T-helper 2 cell (primary cell): ENCODE measurements around the gene MB21D2.

Experiments
- DNase-seq, 5 experiments: peaks; one replicate each; pipeline versions ENCODE4 v3.0.0 to v3.0.0-alpha.2; 2012 to 2022

Gene MB21D2

GRCh38 chr3:192831801-192832347, 85.8 kb downstream of the MB21D2 start:
- peak in 1 of 5 experiments; percentile 14 for DNase-seq

- peak in 2 of 5 experiments; percentile 9 to 27 for DNase-seq
Observed at GRCh38 chr3:192831111-192831644, 86.5 kb downstream of the MB21D2 start.

- DNase-seq: no peak
Observed at GRCh38 chr3:192830291-192831110, 87.2 kb downstream of the MB21D2 start.

GRCh38 chr3:192827863-192828594, 89.6 kb downstream of the MB21D2 start:
- DNase-seq: no peak

- DNase-seq: no peak
Observed at GRCh38 chr3:192827208-192827607, 90.4 kb downstream of the MB21D2 start.

GRCh38 chr3:192826214-192827006, 91.2 kb downstream of the MB21D2 start:
- no peak for DNase-seq

- DNase-seq: no peak
Observed at GRCh38 chr3:192825657-192826200, 91.9 kb downstream of the MB21D2 start.

- no peak for DNase-seq
Observed at GRCh38 chr3:192825216-192825615, 92.4 kb downstream of the MB21D2 start.

- no peak for DNase-seq
Observed at GRCh38 chr3:192824313-192824712, 93.3 kb downstream of the MB21D2 start.

GRCh38 chr3:192821161-192821560, 96.5 kb downstream of the MB21D2 start:
- DNase-seq: no peak

GRCh38 chr3:192820161-192820560, 97.5 kb downstream of the MB21D2 start:
- DNase-seq: no peak

GRCh38 chr3:192819001-192819569, 98.6 kb downstream of the MB21D2 start:
- DNase-seq: peak in 2 of 5 experiments; percentile 36 to 67

GRCh38 chr3:192818126-192818525, 99.5 kb downstream of the MB21D2 start:
- DNase-seq: no peak

GRCh38 chr3:192817506-192817905, 100.2 kb downstream of the MB21D2 start:
- no peak for DNase-seq

GRCh38 chr3:192817053-192817452, 100.6 kb downstream of the MB21D2 start:
- DNase-seq: peak in 1 of 5 experiments; percentile 69

- peak in 1 of 5 experiments; percentile 49 for DNase-seq
Observed at GRCh38 chr3:192816351-192816750, 101.3 kb downstream of the MB21D2 start.

GRCh38 chr3:192812743-192813383, 104.8 kb downstream of the MB21D2 start:
- DNase-seq: no peak

GRCh38 chr3:192805711-192806110, 111.9 kb downstream of the MB21D2 start:
- DNase-seq: no peak

- DNase-seq: no peak
Observed at GRCh38 chr3:192804502-192804901, 113.2 kb downstream of the MB21D2 start.

- DNase-seq: peak in 1 of 5 experiments; percentile 38
Observed at GRCh38 chr3:192802957-192803899, 114.4 kb downstream of the MB21D2 start.
